GM12878 (cell line): Measurements from ENCODE around the gene SAP25. TPM values are rescaled to one million over a fixed set of nuclear protein-coding genes. Genes with fewer than 3 reads are reported as not detected.

Experiments
- ATAC-seq: fragments of 200-7000 bp; cut with Tn5 transposase; 3 replicates; pipeline ENCODE4 v1.9.1; 2020; ENCODE audit warnings: mild to moderate bottlenecking, moderate library complexity
- BruUV-seq: library from RNA; stranded (reverse); fragments of 400-500 nt; replicated peaks from 2 replicates; lab custom pipeline; 2021; lab: Mats Ljungman, UMichigan
- CTCF ChIA-PET: fragments of 300-600 bp; sonication (Branson Sonifier 250); formaldehyde crosslinking; extraction: SDS; loops from one replicate; lab custom pipeline; 2021; ENCODE audit warnings: inconsistent platforms; lab: Yijun Ruan, JAX
- POLR2A ChIA-PET: fragments of 350-600 bp; formaldehyde crosslinking; extraction: SDS; loops from one replicate; lab custom pipeline; 2021; ENCODE audit warnings: inconsistent platforms; lab: Charles Lee
- RAD21 ChIA-PET: fragments of 300-600 bp; sonication (Branson Sonifier 250); formaldehyde crosslinking; loops from one replicate; lab custom pipeline; 2023; ENCODE audit warnings: antibody characterized with exemption; ENCODE audit not compliant: unreplicated experiment; lab: Charles Lee
- SMC1A ChIA-PET: fragments of 300-600 bp; sonication (Branson Sonifier 250); formaldehyde crosslinking; loops from one replicate; lab custom pipeline; 2023; ENCODE audit not compliant: unreplicated experiment, uncharacterized antibody; lab: Charles Lee
- DNase-seq: peaks from one replicate; pipeline ENCODE4 v3.0.0-alpha.2; 2011; ENCODE audit warnings: low read depth, low spot score
- FAIRE-seq: peaks from 3 replicates; lab custom pipeline; 2011; peaks lifted over from hg19 to GRCh38; lab: Jason Lieb, UNC
- H2AFZ ChIP-seq: 2 replicates; pipeline ENCODE4 v1.6.0; 2011; ENCODE audit warnings: low read depth, low read length, control low read depth; ENCODE audit not compliant: control insufficient read depth
- H3K27ac ChIP-seq: 2 replicates; pipeline ENCODE4 v1.5.1; 2011; ENCODE audit warnings: control low read depth; ENCODE audit not compliant: control insufficient read depth, insufficient read depth
- H3K27me3 ChIP-seq, 2 experiments: replicated peaks in 1 of 2; 2 replicates each; pipeline versions ENCODE4 v1.6.0 to v1.6.1; 2011; ENCODE audit warnings: low read length in 1 of 2; ENCODE audit not compliant: control insufficient read depth in 2 of 2, insufficient read depth in 2 of 2
- H3K36me3 ChIP-seq, 2 experiments: 2 replicates each; pipeline ENCODE4 v1.5.1; 2011; ENCODE audit warnings: low read length in 1 of 2; ENCODE audit not compliant: control insufficient read depth in 2 of 2, insufficient read depth in 2 of 2
- H3K4me1 ChIP-seq: 2 replicates; pipeline ENCODE4 v1.6.1; 2011; ENCODE audit warnings: mild to moderate bottlenecking, low read length, moderate library complexity, mixed read lengths; ENCODE audit not compliant: control insufficient read depth, insufficient read depth
- H3K4me2 ChIP-seq: 2 replicates; pipeline ENCODE4 v1.6.0; 2011; ENCODE audit warnings: control low read depth; ENCODE audit not compliant: control insufficient read depth, insufficient read depth
- H3K4me3 ChIP-seq: fragments of 200-600 bp; sonication (generic); 2 replicates; pipeline ENCODE4 v1.5.1; 2016
- H3K79me2 ChIP-seq: 2 replicates; pipeline ENCODE4 v1.6.0; 2011; ENCODE audit warnings: low read length; ENCODE audit not compliant: control insufficient read depth, insufficient read depth
- H3K9ac ChIP-seq: 2 replicates; pipeline ENCODE4 v1.8.0; 2011; ENCODE audit warnings: low read length, control low read depth, mixed read lengths; ENCODE audit not compliant: control insufficient read depth, insufficient read depth
- H3K9me3 ChIP-seq: replicated peaks from 3 replicates; pipeline ENCODE4 v1.5.1; 2011; ENCODE audit warnings: mild to moderate bottlenecking, low read length; ENCODE audit not compliant: control insufficient read depth, insufficient read depth
- H4K20me1 ChIP-seq: 2 replicates; pipeline ENCODE4 v1.6.0; 2011; ENCODE audit not compliant: control insufficient read depth, insufficient read depth
- FOXM1 ChIP-seq: IDR thresholded peaks from 2 replicates; pipeline ENCODE4 v1.6.1; 2012; ENCODE audit warnings: low read depth, mild to moderate bottlenecking, inconsistent platforms, low read length, moderate library complexity
- KLF5 ChIP-seq: fragments of 450-650 bp; IDR thresholded peaks from 2 replicates; pipeline ENCODE4 v1.6.1; 2014; ENCODE audit warnings: mild to moderate bottlenecking; ENCODE audit not compliant: partially characterized antibody
- NFXL1 ChIP-seq: fragments of 450-650 bp; IDR thresholded peaks from 2 replicates; pipeline ENCODE4 v1.6.1; 2017; ENCODE audit warnings: antibody characterized with exemption, mild to moderate bottlenecking, borderline replicate concordance
- NR2C2 ChIP-seq: IDR thresholded peaks from 2 replicates; pipeline ENCODE4 v1.6.1; 2011; ENCODE audit warnings: borderline replicate concordance, low read depth; ENCODE audit not compliant: control insufficient read depth, insufficient read length
- PAX8 ChIP-seq: fragments of 450-650 bp; IDR thresholded peaks from 2 replicates; pipeline ENCODE4 v1.6.1; 2017; ENCODE audit warnings: mild to moderate bottlenecking, moderate library complexity
- PML ChIP-seq: IDR thresholded peaks from 2 replicates; pipeline ENCODE4 v1.6.1; 2012; ENCODE audit warnings: low read length, inconsistent platforms
- POLR2A ChIP-seq: IDR thresholded peaks from 2 replicates; pipeline ENCODE4 v1.6.1; 2011; ENCODE audit warnings: low read depth, mild to moderate bottlenecking, low read length
- POU2F2 ChIP-seq: IDR thresholded peaks from 3 replicates; pipeline ENCODE4 v1.6.1; 2011; ENCODE audit warnings: low read depth, mild to moderate bottlenecking, low read length, borderline replicate concordance
- RELA ChIP-seq: fragments of 450-650 bp; IDR thresholded peaks from 2 replicates; pipeline ENCODE4 v1.8.0; 2014; ENCODE audit warnings: borderline replicate concordance; ENCODE audit not compliant: partially characterized antibody
- TBL1XR1 ChIP-seq: IDR thresholded peaks from 2 replicates; pipeline ENCODE4 v1.6.1; 2012; ENCODE audit warnings: low read depth, low read length, improper control_type of control experiment
- ZBED1 ChIP-seq: IDR thresholded peaks from 2 replicates; pipeline ENCODE4 v1.6.1; 2016; ENCODE audit warnings: borderline replicate concordance
- WGBS: methylation state at CpG from one replicate; pipeline ENCODE4 v1.1.6; 2016; ENCODE audit warnings: low lambda C conversion rate; ENCODE audit not compliant: insufficient replicate concordance, insufficient coverage; ENCODE audit errors: missing lambda C conversion rate; 5-methylcytosine and 5-hydroxymethylcytosine counted together
- in situ Hi-C: fragments of 300-500 bp; cut with MboI; formaldehyde crosslinking; loops from 9 replicates; pipeline ENCODE4 v1.14.3; 2018; ENCODE audit warnings: mixed read lengths
- intact Hi-C: fragments of 100-400 bp; cut with micrococcal nuclease; formaldehyde crosslinking; loops from one replicate; pipeline ENCODE4 v1.14.2; 2022; ENCODE audit not compliant: unreplicated experiment
- polyA plus RNA-seq, 11 experiments: library from polyadenylated mRNA; depleted of rRNA in 4 of 11; unstranded in 6 of 11; stranded (reverse) in 5 of 11; fragments of >200 nt; fragmentation: Nextera tagmentation in 4 of 11; fragmentation: Illumina TruSeq in 1 of 11; extraction: Ambion mirVana in 4 of 11; extraction: Trizol in 1 of 11; gene quantifications; 1 replicate in 1 of 11; 2 replicates in 10 of 11; pipeline versions ENCODE4 v1.2.1 to v1.2.3, GENCODE V29; 2011 to 2016; ENCODE audit warnings: inconsistent platforms in 2 of 11, missing spikeins in 2 of 11, low read depth in 1 of 11
- total RNA-seq, 4 experiments: library from RNA; depleted of rRNA in 3 of 4; stranded (reverse); fragments of >200 nt in 3 of 4; fragmentation: Illumina TruSeq in 1 of 4; extraction: Trizol in 1 of 4; gene quantifications; 2 replicates each; pipeline versions ENCODE4 v1.2.1 to v1.2.3, GENCODE V29; 2013 to 2021
- TF ChIP-seq, protein P1 (sequence below): IDR thresholded peaks from 2 replicates; pipeline ENCODE4 v1.6.1; 2011; ENCODE audit warnings: borderline replicate concordance, low read depth, mild to moderate bottlenecking, moderate library complexity, mixed read lengths, low read length; ENCODE audit not compliant: insufficient read depth; ENCODE audit errors: extremely low read length
- TF ChIP-seq, protein P2 (sequence below): fragments of 450-650 bp; IDR thresholded peaks from 2 replicates; pipeline ENCODE4 v1.6.1; 2017; ENCODE audit warnings: antibody characterized with exemption, mild to moderate bottlenecking, moderate library complexity

SAP25 gene
- total and polyA plus RNA-seq, 10 of the 15 experiments (the other 5 are each of a cell fraction or from before 2014, with no cell fraction given) = 0.14 to 8.6 (median 1.1) TPM

DNA sequence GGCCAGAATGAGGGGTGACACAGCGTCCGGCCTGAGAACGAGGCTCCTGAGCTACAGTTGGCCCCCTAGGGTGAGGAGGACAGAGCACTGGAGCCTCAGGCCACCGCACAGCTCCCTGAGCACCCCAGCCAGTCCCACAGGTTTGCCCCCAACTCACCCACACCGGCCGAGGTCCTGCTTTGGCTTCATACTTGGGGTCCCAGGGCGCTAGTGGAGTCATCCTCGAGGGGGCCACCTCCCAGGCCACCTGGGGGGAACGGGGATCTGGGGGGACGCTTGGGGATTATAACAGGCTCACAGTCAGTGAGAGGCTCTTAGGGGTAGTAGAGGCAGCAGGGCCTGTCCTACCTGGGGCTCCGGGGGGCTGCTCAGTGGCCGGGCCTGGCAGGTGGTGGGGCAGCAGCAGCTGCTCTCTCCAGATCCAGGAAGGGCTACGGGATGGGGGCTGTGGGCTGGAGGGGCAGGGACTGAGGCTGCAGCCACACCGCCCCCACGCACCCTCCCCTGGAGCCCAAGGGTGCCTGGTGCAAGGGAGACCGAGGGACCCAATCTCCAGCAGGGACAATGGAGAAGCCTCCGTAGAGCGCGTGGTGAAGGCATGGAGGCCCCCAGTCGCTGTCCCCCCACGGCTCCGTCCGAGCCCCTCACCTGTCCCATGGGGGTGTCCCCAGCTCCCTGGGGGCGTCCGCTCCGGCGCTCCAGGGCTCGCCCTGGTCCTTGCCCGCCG lies 588 bp downstream of the SAP25 start:
- H3K9me3 ChIP-seq = no peaks in the 10 kb centered on the region
- no peaks in the 10 kb centered on the region for H4K20me1 ChIP-seq
- H3K27ac ChIP-seq = no peak overlapping the region
- TF ChIP-seq POLR2A = 0 out of 2 replicates have a peak, but pooled peaks have one; percentile 48
- no peak for TF ChIP-seq RELA
- intact Hi-C loops (no loop called here), in situ Hi-C loops (no loop called here)
- ChIA-PET SMC1A (no interaction called here), POLR2A (no interaction called here), CTCF (interaction anchor here (0.7 kb wide), 1 partner anchor 12 kb away, joined by 3 read pairs; no protein-coding TSS in a partner anchor), RAD21 (no interaction called here)
- peaks cover 0 to 11% of the 10 kb centered on the region in 2 experiments; a peak in 3 of 4 replicates for H3K36me3 ChIP-seq
- no peaks in the 10 kb centered on the region for H3K79me2 ChIP-seq
- no peak overlapping the region for H3K9ac ChIP-seq
- no peak overlapping the region for H3K4me2 ChIP-seq
- ATAC-seq = no peak
- no peaks in the 10 kb centered on the region for H3K27me3 ChIP-seq
- FAIRE-seq = no peak
- H2AFZ ChIP-seq = no peak overlapping the region
- no TSS peak for BruUV-seq
- 95% methylated on average over 25 of the region's 30 CpGs for WGBS
- H3K4me1 ChIP-seq = peaks cover 22% of the 10 kb centered on the region
- no peak overlapping the region for H3K4me3 ChIP-seq
- DNase-seq = no peak

DNA sequence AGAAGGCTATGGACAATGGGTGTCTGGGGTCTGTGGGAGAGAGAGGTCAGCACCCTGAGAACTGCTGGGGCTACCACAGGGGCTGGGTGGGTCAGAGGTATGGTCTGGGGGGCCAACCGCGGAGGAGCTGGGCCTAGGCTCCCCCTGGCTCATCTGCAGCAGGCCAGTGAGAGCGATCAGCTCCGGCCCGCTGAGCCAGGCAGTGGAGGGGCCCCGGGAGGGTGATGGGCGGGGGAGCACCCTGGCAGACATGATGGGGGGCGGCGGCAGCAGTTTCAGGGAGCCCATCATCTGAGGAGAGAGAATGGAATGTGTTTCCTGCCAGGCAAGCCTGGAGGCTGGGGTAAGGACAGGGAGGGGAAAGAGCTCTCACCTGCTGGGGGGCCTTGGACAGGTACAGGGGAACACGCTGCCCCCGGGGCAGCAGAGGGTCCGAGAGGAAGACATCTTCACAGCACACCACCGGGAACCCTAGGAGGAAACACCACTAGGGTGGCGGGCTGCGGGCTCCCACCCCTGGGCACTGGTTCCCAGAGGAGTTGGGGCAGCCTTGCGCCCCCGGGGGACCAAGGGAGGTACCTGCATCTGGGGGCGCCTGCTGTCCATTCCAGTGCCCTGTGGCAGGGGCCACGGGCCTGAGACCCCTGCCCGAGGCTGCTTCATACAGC lies 1.3 kb downstream of the SAP25 start:
- H3K27ac ChIP-seq = no peak overlapping the region
- H3K79me2 ChIP-seq = no peaks in the 10 kb centered on the region
- H4K20me1 ChIP-seq = no peaks in the 10 kb centered on the region
- FAIRE-seq = no peak
- no peak overlapping the region for H3K4me2 ChIP-seq
- H3K4me1 ChIP-seq = peaks cover 29% of the 10 kb centered on the region
- no peak for ATAC-seq
- 82% methylated on average over 14 of the region's 20 CpGs for WGBS
- no peaks in the 10 kb centered on the region for H3K27me3 ChIP-seq
- ChIA-PET POLR2A (no interaction called here), SMC1A (no interaction called here), CTCF (interaction anchor here (0.5 to 0.7 kb wide), 2 partner anchors 12 to 215 kb away, joined by 3 read pairs; no protein-coding TSS in a partner anchor), RAD21 (no interaction called here)
- H3K36me3 ChIP-seq = peaks cover 0 to 9% of the 10 kb centered on the region in 2 experiments; a peak in 3 of 4 replicates
- in situ Hi-C loops (no loop called here), intact Hi-C loops (no loop called here)
- no peak overlapping the region for H3K9ac ChIP-seq
- H3K4me3 ChIP-seq = no peak overlapping the region
- BruUV-seq = no TSS peak
- DNase-seq = no peak
- no peaks in the 10 kb centered on the region for H3K9me3 ChIP-seq
- H2AFZ ChIP-seq = no peak overlapping the region
- TF ChIP-seq NR2C2 (no peak), KLF5 (no peak), TBL1XR1 (no peak), ZBED1 (no peak), PAX8 (no peak), POU2F2 (no peak), NFXL1 (no peak), FOXM1 (no peak), PML (no peak)
- TF ChIP-seq, protein P1, sequence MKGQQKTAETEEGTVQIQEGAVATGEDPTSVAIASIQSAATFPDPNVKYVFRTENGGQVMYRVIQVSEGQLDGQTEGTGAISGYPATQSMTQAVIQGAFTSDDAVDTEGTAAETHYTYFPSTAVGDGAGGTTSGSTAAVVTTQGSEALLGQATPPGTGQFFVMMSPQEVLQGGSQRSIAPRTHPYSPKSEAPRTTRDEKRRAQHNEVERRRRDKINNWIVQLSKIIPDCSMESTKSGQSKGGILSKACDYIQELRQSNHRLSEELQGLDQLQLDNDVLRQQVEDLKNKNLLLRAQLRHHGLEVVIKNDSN = no peak
- TF ChIP-seq, protein P2, sequence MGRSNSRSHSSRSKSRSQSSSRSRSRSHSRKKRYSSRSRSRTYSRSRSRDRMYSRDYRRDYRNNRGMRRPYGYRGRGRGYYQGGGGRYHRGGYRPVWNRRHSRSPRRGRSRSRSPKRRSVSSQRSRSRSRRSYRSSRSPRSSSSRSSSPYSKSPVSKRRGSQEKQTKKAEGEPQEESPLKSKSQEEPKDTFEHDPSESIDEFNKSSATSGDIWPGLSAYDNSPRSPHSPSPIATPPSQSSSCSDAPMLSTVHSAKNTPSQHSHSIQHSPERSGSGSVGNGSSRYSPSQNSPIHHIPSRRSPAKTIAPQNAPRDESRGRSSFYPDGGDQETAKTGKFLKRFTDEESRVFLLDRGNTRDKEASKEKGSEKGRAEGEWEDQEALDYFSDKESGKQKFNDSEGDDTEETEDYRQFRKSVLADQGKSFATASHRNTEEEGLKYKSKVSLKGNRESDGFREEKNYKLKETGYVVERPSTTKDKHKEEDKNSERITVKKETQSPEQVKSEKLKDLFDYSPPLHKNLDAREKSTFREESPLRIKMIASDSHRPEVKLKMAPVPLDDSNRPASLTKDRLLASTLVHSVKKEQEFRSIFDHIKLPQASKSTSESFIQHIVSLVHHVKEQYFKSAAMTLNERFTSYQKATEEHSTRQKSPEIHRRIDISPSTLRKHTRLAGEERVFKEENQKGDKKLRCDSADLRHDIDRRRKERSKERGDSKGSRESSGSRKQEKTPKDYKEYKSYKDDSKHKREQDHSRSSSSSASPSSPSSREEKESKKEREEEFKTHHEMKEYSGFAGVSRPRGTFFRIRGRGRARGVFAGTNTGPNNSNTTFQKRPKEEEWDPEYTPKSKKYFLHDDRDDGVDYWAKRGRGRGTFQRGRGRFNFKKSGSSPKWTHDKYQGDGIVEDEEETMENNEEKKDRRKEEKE = no peak
